HepG2 (cell line): ENCODE measurements around the gene SLC12A3. TPM values are rescaled to one million over a fixed set of nuclear protein-coding genes. Genes with fewer than 3 reads are reported as not detected.

Experiments
- ATAC-seq: fragments of 200-7000 bp; cut with Tn5 transposase; 3 replicates; pipeline ENCODE4 v1.9.1; 2020; ENCODE audit warnings: mild to moderate bottlenecking, moderate library complexity
- BruUV-seq: library from RNA; stranded (reverse); fragments of 400-500 nt; replicated peaks from 2 replicates; lab custom pipeline; 2021; lab: Mats Ljungman, UMichigan
- CTCF ChIA-PET: fragments of 300-600 bp; formaldehyde crosslinking; extraction: SDS; loops from one replicate; lab custom pipeline; 2021; ENCODE audit warnings: low total read pairs, inconsistent platforms, low intra/inter-chr PET ratio; lab: Yijun Ruan, JAX
- POLR2A ChIA-PET: fragments of 350-600 bp; sonication (Branson Sonifier 250); formaldehyde crosslinking; loops from one replicate; lab custom pipeline; 2020; ENCODE audit warnings: antibody characterized with exemption, inconsistent platforms; lab: Yijun Ruan, JAX
- DNase-seq: peaks from one replicate; pipeline ENCODE4 v3.0.0-alpha.2; 2015; ENCODE audit warnings: low spot score
- FAIRE-seq: peaks from 3 replicates; lab custom pipeline; 2011; peaks lifted over from hg19 to GRCh38; lab: Jason Lieb, UNC
- H2AFZ ChIP-seq: one replicate; pipeline ENCODE4 v1.6.1; 2011; ENCODE audit warnings: low read length, inconsistent platforms
- H3K27ac ChIP-seq: fragments of 300-600 bp; 3 replicates; pipeline ENCODE4 v1.8.0; 2011; ENCODE audit warnings: mixed run types, mild to moderate bottlenecking, mixed read lengths, low read length, inconsistent platforms; ENCODE audit not compliant: insufficient read depth; ENCODE audit errors: extremely low read length
- H3K27me3 ChIP-seq, 2 experiments: fragments of 200-600 bp in 1 of 2; 2 replicates in 1 of 2; 3 replicates in 1 of 2; pipeline versions ENCODE4 v1.6.0 to v1.8.0; 2011; ENCODE audit warnings: low read length in 2 of 2, mild to moderate bottlenecking in 2 of 2, moderate library complexity in 2 of 2, inconsistent platforms in 1 of 2; ENCODE audit not compliant: insufficient read depth in 2 of 2, control insufficient read depth in 1 of 2
- H3K36me3 ChIP-seq, 2 experiments: fragments of 200-600 bp in 1 of 2; replicated peaks in 1 of 2; 2 replicates in 1 of 2; 3 replicates in 1 of 2; pipeline versions ENCODE4 v1.5.1 to v1.8.0; 2011; ENCODE audit warnings: low read length in 2 of 2, inconsistent platforms in 1 of 2; ENCODE audit not compliant: insufficient read depth in 2 of 2, control insufficient read depth in 1 of 2
- H3K4me1 ChIP-seq: 2 replicates; pipeline ENCODE4 v1.5.1; 2012; ENCODE audit warnings: low read length, inconsistent platforms; ENCODE audit not compliant: insufficient read depth
- H3K4me2 ChIP-seq: 2 replicates; pipeline ENCODE4 v1.6.0; 2011; ENCODE audit warnings: low read depth, low read length, inconsistent platforms
- H3K4me3 ChIP-seq, 3 experiments: fragments of 200-600 bp in 1 of 3; sonication (generic), shearing (Covaris generic) in 1 of 3; replicated peaks in 1 of 3; 2 replicates each; pipeline ENCODE4 v1.5.1; 2011 to 2016; ENCODE audit warnings: low read length in 3 of 3, inconsistent platforms in 2 of 3, low read depth in 2 of 3, mild to moderate bottlenecking in 2 of 3, control low read depth in 1 of 3, mixed read lengths in 1 of 3; ENCODE audit not compliant: insufficient read depth in 1 of 3
- H3K79me2 ChIP-seq: one replicate; pipeline ENCODE4 v1.6.1; 2011; ENCODE audit warnings: low read length, inconsistent platforms; ENCODE audit not compliant: insufficient read depth
- H3K9ac ChIP-seq: 2 replicates; pipeline ENCODE4 v1.6.0; 2011; ENCODE audit warnings: mild to moderate bottlenecking, low read depth, low read length, inconsistent platforms; ENCODE audit not compliant: insufficient read depth
- H3K9me3 ChIP-seq: 2 replicates; pipeline ENCODE4 v1.5.1; 2012; ENCODE audit warnings: mild to moderate bottlenecking, low read length
- H4K20me1 ChIP-seq: 2 replicates; pipeline ENCODE4 v1.6.0; 2011; ENCODE audit warnings: inconsistent platforms, mild to moderate bottlenecking, low read length, moderate library complexity; ENCODE audit not compliant: insufficient read depth
- DPF2 ChIP-seq: sonication (generic); formaldehyde crosslinking; IDR thresholded peaks from 2 replicates; pipeline ENCODE4 v1.4.0; 2020; ENCODE audit warnings: mild to moderate bottlenecking, low read depth, missing genetic modification reagents, borderline replicate concordance
- RBM39 ChIP-seq: fragments of 200-400 bp; formaldehyde crosslinking; IDR thresholded peaks from one replicate; pipeline ENCODE4 v1.6.1; 2018; ENCODE audit warnings: antibody characterized with exemption, mild to moderate bottlenecking, low read depth, low read length; ENCODE audit not compliant: poor library complexity, severe bottlenecking
- SAFB2 ChIP-seq: sonication (generic); formaldehyde crosslinking; IDR thresholded peaks from 2 replicates; pipeline ENCODE4 v1.5.1; 2020; ENCODE audit warnings: missing genetic modification reagents, low read depth, mild to moderate bottlenecking, borderline replicate concordance
- WGBS: methylation state at CpG from one replicate; pipeline ENCODE4 v1.1.6; 2017; ENCODE audit warnings: low lambda C conversion rate; 5-methylcytosine and 5-hydroxymethylcytosine counted together
- in situ Hi-C: cut with HindIII; loops from 2 replicates; pipeline ENCODE4 v1.10.0; 2017; ENCODE audit warnings: low pct_unique_long_range_greater_than_20kb; ENCODE audit not compliant: extremely low pct_ligation_motif_present
- intact Hi-C: fragments of 100-400 bp; cut with micrococcal nuclease; formaldehyde crosslinking; loops from one replicate; pipeline ENCODE4 v1.10.0; 2022; ENCODE audit not compliant: unreplicated experiment
- polyA plus RNA-seq, 8 experiments: library from polyadenylated mRNA; depleted of rRNA in 3 of 8; stranded (reverse) in 7 of 8; unstranded in 1 of 8; fragments of >200 nt; fragmentation: Illumina TruSeq in 4 of 8; extraction: Trizol in 4 of 8; gene quantifications; 2 replicates each; pipeline versions ENCODE4 v1.2.1 to v1.2.3, GENCODE V29; 2011 to 2016; ENCODE audit warnings: low read depth in 4 of 8, missing spikeins in 1 of 8, mixed read lengths in 1 of 8; ENCODE audit not compliant: insufficient read depth in 1 of 8
- total RNA-seq, 5 experiments: library from RNA; depleted of rRNA; stranded (reverse); fragments of >200 nt; fragmentation: Illumina TruSeq; extraction: Trizol; gene quantifications; 2 replicates each; pipeline ENCODE4 v1.2.3, GENCODE V29; 2016; ENCODE audit warnings: low read depth in 1 of 5
- TF ChIP-seq, protein P1 (sequence below), 2 experiments: fragments of 450-650 bp in 1 of 2; sonication (generic) in 1 of 2; formaldehyde crosslinking; IDR thresholded peaks; 2 replicates each; pipeline versions ENCODE4 v1.5.0 to v1.8.0; 2020 to 2022; ENCODE audit warnings: mild to moderate bottlenecking in 1 of 2, missing genetic modification reagents in 1 of 2
- TF ChIP-seq, protein P2 (sequence below): sonication (generic); formaldehyde crosslinking; IDR thresholded peaks from 2 replicates; pipeline ENCODE4 v1.4.0; 2020; ENCODE audit warnings: missing genetic modification reagents

Gene SLC12A3
- total and polyA plus RNA-seq, 2 of the 13 experiments (the other 11 are each of a cell fraction or from before 2014, with no cell fraction given) = 6.2 TPM; not detected in 1

DNA sequence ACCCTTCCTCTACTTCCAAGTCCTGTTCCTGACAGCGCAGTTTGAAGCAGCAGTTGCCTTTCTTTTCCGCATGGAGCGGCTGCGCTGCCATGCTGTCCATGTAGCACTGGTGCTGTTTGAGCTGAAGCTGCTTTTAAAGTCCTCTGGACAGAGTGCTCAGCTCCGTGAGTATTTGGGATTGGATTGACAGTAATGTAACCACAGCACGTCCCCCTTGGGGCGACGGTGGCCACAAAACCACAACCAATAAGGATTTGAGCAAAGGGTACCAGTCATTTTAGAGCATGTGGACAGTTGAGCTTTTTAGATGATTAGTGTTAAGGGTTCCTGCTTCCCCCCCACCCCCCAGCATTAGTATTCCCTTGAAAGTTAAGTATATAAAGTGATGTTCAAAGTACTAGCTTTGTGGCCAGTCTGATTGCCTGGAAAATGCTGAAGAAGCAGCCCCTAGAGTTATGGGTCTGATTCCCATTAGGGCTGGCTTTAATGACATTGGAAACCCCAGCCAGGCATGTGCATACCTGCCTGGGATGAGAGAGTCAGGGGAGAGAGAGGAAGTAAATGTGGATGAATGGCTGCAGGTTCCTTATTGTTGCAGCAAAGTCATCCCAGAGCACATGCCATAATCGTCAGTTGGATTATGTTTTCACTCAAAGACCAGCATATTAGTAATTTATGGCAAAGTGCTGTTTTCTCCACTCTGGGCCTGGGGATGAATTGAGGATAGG lies 31.6 kb upstream of the SLC12A3 start:
- intact Hi-C loops (no loop called here), in situ Hi-C loops (no loop called here)
- no peak overlapping the region for H3K9ac ChIP-seq
- DNase-seq (no peak), ATAC-seq (no peak), FAIRE-seq (no peak)
- H3K4me3 ChIP-seq = no peak overlapping the region
- peaks cover 36% of the 10 kb centered on the region for H3K4me1 ChIP-seq
- H3K79me2 ChIP-seq = no peaks in the 10 kb centered on the region
- no peak overlapping the region for H3K4me2 ChIP-seq
- 96% methylated on average over 9 of the region's 9 CpGs for WGBS
- no peak overlapping the region for H2AFZ ChIP-seq
- H3K27ac ChIP-seq = no peak overlapping the region
- no peaks in the 10 kb centered on the region for H4K20me1 ChIP-seq
- H3K27me3 ChIP-seq = no peaks in the 10 kb centered on the region
- ChIA-PET CTCF (no interaction called here), POLR2A (no interaction called here)
- no peaks in the 10 kb centered on the region for H3K9me3 ChIP-seq
- H3K36me3 ChIP-seq = peaks cover 18 to 80% of the 10 kb centered on the region in 2 experiments
- no TSS peak for BruUV-seq
- TF ChIP-seq RBM39 = no peak
- TF ChIP-seq, protein P1, sequence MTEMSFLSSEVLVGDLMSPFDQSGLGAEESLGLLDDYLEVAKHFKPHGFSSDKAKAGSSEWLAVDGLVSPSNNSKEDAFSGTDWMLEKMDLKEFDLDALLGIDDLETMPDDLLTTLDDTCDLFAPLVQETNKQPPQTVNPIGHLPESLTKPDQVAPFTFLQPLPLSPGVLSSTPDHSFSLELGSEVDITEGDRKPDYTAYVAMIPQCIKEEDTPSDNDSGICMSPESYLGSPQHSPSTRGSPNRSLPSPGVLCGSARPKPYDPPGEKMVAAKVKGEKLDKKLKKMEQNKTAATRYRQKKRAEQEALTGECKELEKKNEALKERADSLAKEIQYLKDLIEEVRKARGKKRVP (CRISPR knock-in tag; IDR thresholded peaks at IDR 0.05) = no peak
- TF ChIP-seq, protein P2, sequence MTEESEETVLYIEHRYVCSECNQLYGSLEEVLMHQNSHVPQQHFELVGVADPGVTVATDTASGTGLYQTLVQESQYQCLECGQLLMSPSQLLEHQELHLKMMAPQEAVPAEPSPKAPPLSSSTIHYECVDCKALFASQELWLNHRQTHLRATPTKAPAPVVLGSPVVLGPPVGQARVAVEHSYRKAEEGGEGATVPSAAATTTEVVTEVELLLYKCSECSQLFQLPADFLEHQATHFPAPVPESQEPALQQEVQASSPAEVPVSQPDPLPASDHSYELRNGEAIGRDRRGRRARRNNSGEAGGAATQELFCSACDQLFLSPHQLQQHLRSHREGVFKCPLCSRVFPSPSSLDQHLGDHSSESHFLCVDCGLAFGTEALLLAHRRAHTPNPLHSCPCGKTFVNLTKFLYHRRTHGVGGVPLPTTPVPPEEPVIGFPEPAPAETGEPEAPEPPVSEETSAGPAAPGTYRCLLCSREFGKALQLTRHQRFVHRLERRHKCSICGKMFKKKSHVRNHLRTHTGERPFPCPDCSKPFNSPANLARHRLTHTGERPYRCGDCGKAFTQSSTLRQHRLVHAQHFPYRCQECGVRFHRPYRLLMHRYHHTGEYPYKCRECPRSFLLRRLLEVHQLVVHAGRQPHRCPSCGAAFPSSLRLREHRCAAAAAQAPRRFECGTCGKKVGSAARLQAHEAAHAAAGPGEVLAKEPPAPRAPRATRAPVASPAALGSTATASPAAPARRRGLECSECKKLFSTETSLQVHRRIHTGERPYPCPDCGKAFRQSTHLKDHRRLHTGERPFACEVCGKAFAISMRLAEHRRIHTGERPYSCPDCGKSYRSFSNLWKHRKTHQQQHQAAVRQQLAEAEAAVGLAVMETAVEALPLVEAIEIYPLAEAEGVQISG (CRISPR knock-in tag) = no peak
- TF ChIP-seq SAFB2 (CRISPR knock-in tag) = no peak
- TF ChIP-seq DPF2 = no peak
